ENCODE data around the gene SUSD1.

- TF ChIP-seq CTCF (IDR thresholded peaks at IDR 0.05) (no peak), POLR2A (IDR thresholded peaks at IDR 0.05) (no peak)
These were observed 6.9 kb downstream of the SUSD1 start for GRCh38 chr9:112168197-112168596.
